ES-I3 (cell line): ENCODE data around the gene JAKMIP1.

ENCODE experiments used
- H3K36me3 ChIP-seq: 2 replicates; pipeline ENCODE4 v1.6.1; 2013; ENCODE audit warnings: mild to moderate bottlenecking, low read length, control low read depth, moderate library complexity; ENCODE audit not compliant: insufficient read depth
- H3K4me1 ChIP-seq: 2 replicates; pipeline ENCODE4 v1.6.1; 2013; ENCODE audit warnings: mild to moderate bottlenecking, control low read depth, low read length; ENCODE audit not compliant: insufficient read depth
- H3K9ac ChIP-seq: 2 replicates; pipeline ENCODE4 v1.6.1; 2013; ENCODE audit warnings: low read depth, mild to moderate bottlenecking, low read length, moderate library complexity
- H3K9me3 ChIP-seq: 2 replicates; pipeline ENCODE4 v1.6.1; 2013; ENCODE audit warnings: mild to moderate bottlenecking, low read length, moderate library complexity; ENCODE audit not compliant: control insufficient read depth, insufficient read depth

Gene JAKMIP1

DNA sequence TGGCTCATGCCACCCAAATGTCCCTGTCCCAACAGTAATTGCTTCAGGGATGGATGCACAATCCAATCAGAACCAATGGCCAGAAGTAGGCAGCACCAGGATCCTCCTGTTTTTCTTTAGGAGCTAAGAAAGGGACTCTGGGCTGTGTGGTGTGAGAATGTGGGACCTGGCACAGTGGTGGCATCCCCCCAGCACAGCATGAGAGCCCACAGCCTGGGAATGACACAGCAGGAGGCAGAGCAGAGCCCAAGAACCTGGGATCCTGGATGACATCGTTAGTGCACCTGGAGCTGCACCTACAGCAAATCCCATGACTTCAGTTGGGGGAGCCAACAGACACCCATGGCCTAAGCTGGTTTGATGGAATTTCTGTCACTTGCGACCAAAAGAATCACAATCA, 111.4 kb downstream of the JAKMIP1 start:
- Histone ChIP-seq H3K4me1 (0 out of 2 replicates have a peak, but pooled peaks cover 4% of the 10 kb centered on the region), H3K36me3 (no peaks in the 10 kb centered on the region), H3K9ac (no peak overlapping the region), H3K9me3 (no peaks in the 10 kb centered on the region)

DNA sequence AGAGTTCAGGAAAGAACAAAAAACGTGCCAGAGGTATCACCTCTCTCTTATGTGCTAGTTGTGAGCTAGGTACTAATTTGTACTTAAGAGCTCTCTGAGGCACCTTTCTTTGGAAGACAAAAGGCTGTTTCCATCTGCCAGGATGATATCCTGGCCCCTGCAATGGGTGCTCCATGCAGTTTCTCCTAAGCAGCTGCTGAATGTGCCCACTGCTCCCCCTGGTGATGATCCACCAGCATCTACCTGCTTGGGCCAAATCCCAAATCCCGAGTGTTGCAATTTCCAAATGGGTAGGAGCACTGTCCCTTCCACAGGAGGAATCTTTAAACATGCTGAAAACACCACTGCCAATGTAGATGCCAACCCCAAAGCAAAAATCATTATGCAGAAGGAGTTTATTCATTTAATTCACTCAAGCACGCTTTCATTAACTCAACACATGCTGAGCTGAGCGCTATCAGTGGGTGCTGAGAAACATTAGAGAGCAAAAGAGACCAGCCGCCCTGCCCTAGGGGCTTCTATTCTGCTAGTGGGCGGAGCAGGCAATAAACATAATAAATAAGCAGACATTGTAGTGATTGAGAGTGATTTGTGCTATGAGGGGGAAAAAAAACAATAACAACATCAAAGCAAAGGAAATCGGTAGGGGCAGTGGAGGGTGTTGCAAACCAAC, 112.5 kb downstream of the JAKMIP1 start:
- H3K4me1 ChIP-seq = 0 out of 2 replicates have a peak, but pooled peaks cover 4% of the 10 kb centered on the region

DNA sequence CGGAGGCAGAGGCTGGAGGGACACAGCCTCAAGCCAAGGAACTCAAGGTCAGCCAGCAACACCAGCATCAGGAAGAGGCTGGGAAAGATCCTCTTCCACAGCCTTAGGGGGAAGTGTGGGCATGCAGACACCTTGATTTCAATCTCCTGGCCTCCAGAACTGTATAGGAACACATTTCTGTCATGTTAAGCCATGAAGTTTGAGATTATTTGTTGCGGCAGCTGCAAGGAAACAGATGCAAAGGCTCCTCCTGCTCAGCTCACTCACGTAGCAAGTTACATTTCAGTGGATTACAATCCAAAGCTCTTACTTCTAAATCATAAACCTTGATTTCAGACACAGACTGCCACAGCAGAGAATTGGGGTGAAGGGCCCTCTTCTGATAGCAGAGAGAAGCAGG, 113.5 kb downstream of the JAKMIP1 start:
- no peaks in the 10 kb centered on the region for H3K36me3 ChIP-seq
- 0 out of 2 replicates have a peak, but pooled peaks cover 4% of the 10 kb centered on the region for H3K4me1 ChIP-seq
- H3K9me3 ChIP-seq = no peaks in the 10 kb centered on the region
- no peak overlapping the region for H3K9ac ChIP-seq

More for the DNA sequence above, 112.5 kb downstream of the JAKMIP1 start:
- H3K9ac ChIP-seq = no peak overlapping the region
- H3K9me3 ChIP-seq = no peaks in the 10 kb centered on the region
- no peaks in the 10 kb centered on the region for H3K36me3 ChIP-seq

DNA sequence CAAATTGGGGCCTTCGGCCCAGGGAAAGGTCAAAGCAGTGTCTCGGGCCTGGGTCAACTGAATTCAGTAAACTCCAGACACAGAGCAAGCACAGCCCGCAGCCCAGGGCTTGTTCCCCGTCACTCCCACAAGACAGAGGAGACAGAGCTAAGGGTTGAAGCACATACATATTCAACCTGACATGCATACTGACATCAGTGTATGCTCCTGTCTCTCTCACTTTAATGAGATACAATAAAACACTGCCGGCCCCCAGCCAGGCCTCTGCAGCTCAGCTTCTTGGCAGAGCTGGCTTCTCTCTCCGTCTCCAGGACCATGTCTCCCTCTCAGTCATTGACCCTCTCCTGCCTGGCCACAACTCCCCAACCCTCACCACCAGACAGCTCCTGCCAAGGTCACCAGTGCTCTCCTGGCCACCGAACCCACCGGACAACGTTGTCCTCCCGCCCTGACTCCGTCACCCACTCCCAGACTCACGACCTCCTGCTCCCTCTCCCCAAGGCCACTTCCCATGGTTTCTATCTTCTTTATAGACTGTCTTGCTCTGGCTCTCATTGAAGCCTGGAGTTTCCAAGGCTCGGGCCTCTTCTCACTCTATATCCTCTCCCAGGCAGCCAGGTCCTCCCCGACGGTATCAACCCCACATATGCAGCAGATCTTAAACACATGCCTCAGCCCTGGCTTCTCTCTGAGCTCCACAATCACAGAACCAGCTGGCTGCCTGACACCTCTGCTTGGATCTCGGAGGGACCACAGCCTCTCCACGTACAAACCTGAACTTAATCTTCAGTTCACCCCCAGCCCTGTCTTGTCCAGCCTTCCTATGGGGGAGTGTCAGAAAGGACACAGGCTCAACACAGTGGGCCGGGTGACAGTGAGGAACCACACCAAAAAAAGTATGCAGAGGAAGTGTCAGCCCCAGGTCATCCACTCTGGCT, 114.4 kb downstream of the JAKMIP1 start:
- Histone ChIP-seq H3K9me3 (no peaks in the 10 kb centered on the region), H3K4me1 (0 out of 2 replicates have a peak, but pooled peaks cover 4% of the 10 kb centered on the region), H3K36me3 (no peaks in the 10 kb centered on the region), H3K9ac (no peak overlapping the region)

DNA sequence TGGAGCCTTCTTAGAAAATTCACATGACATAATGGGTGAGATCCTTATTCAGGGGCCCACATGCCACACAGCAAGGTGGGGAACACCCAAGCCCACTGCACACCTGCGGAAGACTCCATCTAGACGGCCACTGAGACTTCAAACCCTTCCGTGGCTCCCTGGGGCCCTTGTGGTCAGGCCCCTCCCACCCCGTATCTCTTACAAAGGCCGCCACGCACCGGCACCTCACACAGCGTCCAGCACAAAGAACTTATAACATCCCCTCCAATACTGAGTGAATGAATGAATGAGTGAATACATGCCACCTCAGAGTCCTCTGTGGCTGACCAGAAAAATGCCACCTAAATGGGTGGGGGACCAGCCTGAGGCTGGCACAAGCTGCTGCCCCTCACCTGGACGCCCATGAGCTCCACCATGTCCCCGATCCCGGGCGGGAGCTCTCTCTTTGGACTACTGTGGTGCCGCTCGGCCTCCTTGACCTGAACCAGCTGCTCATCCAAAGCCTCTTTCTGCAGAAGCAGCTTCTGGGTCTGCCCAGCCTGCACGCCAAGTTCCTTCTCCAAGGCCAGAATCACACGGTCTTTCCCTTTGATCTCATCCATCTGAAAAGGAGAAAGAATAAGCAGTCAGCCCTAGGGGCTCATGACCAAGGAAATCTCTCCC, 115.2 kb downstream of the JAKMIP1 start:
- no peaks in the 10 kb centered on the region for H3K9me3 ChIP-seq
- H3K9ac ChIP-seq = no peak overlapping the region
- H3K36me3 ChIP-seq = no peaks in the 10 kb centered on the region
- 0 out of 2 replicates have a peak, but pooled peaks cover 4% of the 10 kb centered on the region for H3K4me1 ChIP-seq

- no peaks in the 10 kb centered on the region for H3K9me3 ChIP-seq
Observed at GRCh38 chr4:6079965-6080364, 120.4 kb downstream of the JAKMIP1 start.

GRCh38 chr4:6078560-6078959, 121.8 kb downstream of the JAKMIP1 start:
- no peaks in the 10 kb centered on the region for H3K36me3 ChIP-seq

More at GRCh38 chr4:6079965-6080364, 120.4 kb downstream of the JAKMIP1 start:
- no peaks in the 10 kb centered on the region for H3K36me3 ChIP-seq
- no peaks in the 10 kb centered on the region for H3K4me1 ChIP-seq
- H3K9ac ChIP-seq = no peak overlapping the region

DNA sequence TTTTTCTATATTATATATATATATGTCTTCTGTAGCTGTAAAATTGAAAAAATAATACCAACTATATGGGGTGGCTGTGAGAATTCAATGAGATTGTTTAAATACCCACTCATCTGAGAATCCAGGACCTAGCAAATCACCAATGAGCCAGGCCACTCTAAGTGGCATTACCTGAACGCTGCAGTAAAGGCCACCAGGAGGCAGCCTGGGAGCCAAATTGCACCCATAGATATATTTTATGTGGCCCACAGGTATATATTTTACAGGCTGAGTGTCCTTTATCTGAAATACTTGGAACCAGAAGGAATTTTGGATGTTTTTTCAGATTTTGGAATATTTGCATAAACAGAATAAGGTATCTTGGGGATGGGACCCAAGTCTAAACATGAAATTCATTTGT, 124.0 kb downstream of the JAKMIP1 start:
- no peaks in the 10 kb centered on the region for H3K36me3 ChIP-seq
- no peaks in the 10 kb centered on the region for H3K9me3 ChIP-seq
- H3K9ac ChIP-seq = no peak overlapping the region
- peaks cover 6% of the 10 kb centered on the region; the same call in 1 of the 2 replicates for H3K4me1 ChIP-seq

More at GRCh38 chr4:6078560-6078959, 121.8 kb downstream of the JAKMIP1 start:
- no peak overlapping the region for H3K9ac ChIP-seq
- no peaks in the 10 kb centered on the region for H3K9me3 ChIP-seq
- H3K4me1 ChIP-seq = no peaks in the 10 kb centered on the region

- no peak overlapping the region for H3K9ac ChIP-seq
Observed at GRCh38 chr4:6074758-6075157, 125.6 kb downstream of the JAKMIP1 start.

DNA sequence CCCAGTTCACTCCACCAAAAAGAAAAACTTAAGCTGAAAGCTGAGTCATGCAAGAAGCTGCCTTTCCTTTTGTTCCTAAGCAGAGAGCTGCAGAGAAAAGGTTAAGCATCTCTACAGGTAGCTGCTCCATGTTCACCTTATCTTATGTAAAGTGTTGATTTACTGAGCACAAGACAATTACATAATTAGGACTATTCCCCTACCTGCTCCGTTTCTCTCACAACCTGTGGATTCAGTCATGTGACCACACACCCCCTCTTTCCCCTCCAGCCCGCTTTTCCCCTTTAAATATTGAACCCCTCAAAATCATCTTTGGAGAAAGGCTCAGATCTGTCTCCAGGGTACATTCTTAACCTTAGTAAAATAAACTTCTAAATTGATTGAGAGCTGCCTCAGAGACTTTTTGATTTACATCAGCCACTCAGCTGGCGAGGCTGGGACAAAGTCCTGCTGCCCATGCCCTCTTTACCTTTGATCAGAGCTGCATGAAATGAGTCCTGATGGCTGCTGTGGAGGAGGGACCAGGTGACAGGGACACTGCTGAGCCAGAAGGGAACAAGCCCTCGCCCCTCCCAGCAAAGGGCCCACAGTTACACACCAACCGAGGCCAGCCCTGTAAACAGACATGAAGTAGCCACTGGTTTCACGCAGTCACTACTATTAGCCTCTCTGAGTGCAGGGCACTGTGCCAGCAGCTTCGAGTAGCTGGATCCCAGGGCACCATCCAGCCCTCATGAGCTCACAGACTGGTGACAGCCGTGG, 128.2 kb downstream of the JAKMIP1 start:
- no peaks in the 10 kb centered on the region for H3K36me3 ChIP-seq
- H3K4me1 ChIP-seq = peaks cover 6% of the 10 kb centered on the region; the same call in 1 of the 2 replicates
- no peaks in the 10 kb centered on the region for H3K9me3 ChIP-seq
- H3K9ac ChIP-seq = no peak overlapping the region

More at GRCh38 chr4:6074758-6075157, 125.6 kb downstream of the JAKMIP1 start:
- peaks cover 6% of the 10 kb centered on the region; the same call in 1 of the 2 replicates for H3K4me1 ChIP-seq
- H3K36me3 ChIP-seq = no peaks in the 10 kb centered on the region
- no peaks in the 10 kb centered on the region for H3K9me3 ChIP-seq

GRCh38 chr4:6071191-6071958, 129.0 kb downstream of the JAKMIP1 start:
- no peaks in the 10 kb centered on the region for H3K9me3 ChIP-seq
- H3K36me3 ChIP-seq = no peaks in the 10 kb centered on the region
- H3K4me1 ChIP-seq = peaks cover 6% of the 10 kb centered on the region; the same call in 1 of the 2 replicates
- no peak overlapping the region for H3K9ac ChIP-seq

- Histone ChIP-seq H3K9me3 (no peaks in the 10 kb centered on the region), H3K36me3 (no peaks in the 10 kb centered on the region), H3K4me1 (peaks cover 6% of the 10 kb centered on the region; the same call in 1 of the 2 replicates), H3K9ac (no peak overlapping the region)
Observed at GRCh38 chr4:6069845-6070709, 130.3 kb downstream of the JAKMIP1 start.
